GM11168 (cell line): ENCODE results near the gene NELFCD.

Experiments used
- in situ Hi-C: fragments of 300-500 bp; cut with MboI; formaldehyde crosslinking; loops from one replicate; pipeline ENCODE4 v1.12.0; 2022; ENCODE audit warnings: low sequenced_read_pairs; ENCODE audit not compliant: unreplicated experiment

Gene NELFCD

DNA sequence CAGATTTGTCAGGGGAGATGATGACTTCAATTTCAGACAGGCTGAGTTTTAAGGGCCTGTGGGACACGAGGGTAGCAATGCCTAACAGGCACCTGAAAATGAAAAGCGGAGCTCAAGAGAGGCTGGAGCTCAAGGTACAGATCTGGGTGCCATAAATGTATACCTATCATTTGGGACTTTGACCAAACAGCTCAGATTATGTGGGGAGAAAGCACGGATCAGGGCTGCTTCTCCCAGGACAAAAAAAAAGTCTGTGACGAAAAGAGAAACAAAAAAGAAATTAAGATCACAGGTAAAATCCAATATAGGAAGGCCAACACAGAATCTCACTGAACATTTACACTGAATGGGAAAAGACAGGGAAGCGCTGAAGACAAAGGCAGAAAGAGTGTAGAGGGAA, 59.6 kb downstream of the NELFCD start:
- in situ Hi-C loops, result loop anchor here (5.0 kb wide), 1 partner anchor 33 kb away; the partner anchor contains the start of gene CTSZ

DNA sequence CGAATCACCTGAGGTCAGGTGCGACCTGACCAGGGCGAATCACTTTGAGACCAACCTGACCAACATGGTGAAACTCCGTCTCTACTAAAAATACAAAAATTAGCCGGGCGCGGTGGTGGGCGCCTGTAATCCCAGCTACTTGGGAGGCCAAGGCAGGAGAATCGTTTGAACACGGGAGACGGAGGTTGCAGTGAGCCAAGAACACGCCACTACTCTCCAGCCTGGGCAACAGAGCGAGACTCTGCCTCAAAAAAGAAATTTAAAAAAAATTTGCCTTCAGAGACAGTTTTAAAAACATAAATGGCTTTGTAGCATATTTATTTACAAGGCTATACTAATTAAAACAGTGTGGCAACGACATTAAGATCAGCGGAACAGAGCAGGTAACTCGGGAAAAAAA, 60.4 kb downstream of the NELFCD start:
- in situ Hi-C loops, result loop anchor here (5.0 kb wide), 1 partner anchor 34 kb away; the partner anchor contains the start of gene CTSZ

DNA sequence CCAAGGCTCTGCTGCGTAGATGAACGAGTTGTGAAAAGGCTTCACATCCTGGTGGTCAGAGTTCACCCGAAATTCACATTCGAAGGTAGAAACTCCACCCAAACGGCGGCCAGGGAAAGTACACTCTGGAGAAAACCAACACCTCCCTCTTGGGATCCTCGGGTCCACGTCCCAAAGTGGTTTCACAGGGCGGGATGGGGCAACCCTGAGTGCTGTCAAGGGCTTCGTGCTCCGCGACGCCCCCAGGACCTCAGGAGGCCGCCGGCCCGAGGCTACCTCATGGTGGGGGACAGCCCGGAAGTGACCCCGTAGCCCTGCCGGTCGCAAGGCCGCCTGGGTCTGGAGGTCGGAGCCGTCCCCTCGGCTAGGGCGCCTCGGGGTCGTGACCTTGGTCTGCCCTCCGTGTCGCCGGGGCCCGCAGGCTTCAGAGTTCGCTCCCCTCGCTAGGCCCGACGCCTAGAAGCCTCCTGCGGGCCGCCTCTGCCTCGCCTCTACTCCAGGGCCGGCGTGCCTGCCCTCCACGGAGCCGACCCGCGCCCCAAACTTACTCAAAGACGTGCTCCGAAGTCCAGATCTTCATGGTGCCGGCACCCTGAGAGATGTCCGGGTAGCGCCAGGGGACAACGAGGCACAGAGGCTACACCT, 61.2 kb downstream of the NELFCD start, which contains the start of gene PRELID3B:
TSS of gene PRELID3B (minus strand) at position 636 of the 645 bp plus-strand sequence. CDS start at position 580, 56 bp downstream.
- in situ Hi-C loops, result loop anchor here (5.0 kb wide), 1 partner anchor 35 kb away; the partner anchor contains the start of gene CTSZ

DNA sequence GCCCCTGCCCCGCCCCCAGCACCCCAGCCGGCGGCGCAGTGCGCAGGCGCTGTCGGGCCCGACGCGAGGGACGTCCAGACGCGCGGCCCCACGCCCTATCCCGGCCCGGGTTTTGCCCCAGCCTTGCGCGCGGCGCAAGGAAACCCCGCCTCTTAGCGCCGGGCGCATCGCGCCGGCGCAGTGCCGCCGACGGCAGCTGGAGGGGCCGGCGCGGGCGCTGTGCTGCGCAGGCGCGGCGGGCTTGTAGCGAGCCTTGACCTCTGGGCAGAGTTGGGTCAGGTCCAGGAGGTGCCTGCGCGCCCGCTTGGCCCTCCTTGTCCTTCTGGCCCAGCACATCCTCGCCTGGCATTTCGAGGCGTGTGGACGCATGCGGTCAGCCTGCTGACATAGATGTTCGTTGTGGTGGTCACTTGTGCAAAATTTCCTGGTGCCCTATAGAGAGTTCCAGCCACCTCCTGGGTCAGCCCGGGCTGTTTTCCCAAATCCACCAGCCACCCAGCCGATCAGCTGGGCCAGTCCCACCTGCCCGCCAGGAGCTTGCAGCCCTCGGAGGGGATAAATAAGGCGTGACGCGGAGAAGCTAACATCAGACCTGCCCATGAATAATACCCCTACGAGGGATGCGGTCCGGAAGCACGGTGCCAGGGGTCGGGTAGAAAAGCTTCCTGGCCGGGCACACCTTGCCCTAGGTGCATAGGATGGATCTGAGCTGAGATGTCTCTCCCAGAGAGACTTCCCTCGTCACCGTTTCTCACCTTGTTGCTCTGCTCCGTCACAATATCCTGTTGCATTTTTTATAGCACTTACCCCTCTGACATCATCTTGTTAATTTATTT, 62.0 kb downstream of the NELFCD start:
- in situ Hi-C loops, result loop anchor here (5.0 kb wide), 1 partner anchor 36 kb away; the partner anchor contains the start of gene CTSZ

DNA sequence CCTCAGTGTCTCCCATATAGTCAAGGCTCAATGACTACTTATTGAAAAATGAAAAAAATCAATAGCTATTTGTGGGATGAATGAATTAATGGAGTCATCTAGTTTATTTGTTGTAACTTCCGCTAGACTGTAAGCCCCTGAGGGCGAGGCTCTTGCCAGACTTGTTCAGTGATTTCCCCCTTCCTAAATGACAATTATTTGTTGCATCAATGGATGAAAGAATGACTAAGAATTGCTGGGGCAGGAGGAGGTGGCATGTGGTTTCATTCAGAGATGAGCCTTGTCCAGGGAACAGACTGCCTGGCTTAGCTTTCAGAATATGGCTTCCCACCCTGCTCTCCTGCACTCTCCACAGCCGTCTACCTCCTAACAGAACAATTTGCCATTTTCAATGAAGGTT, 62.6 kb downstream of the NELFCD start:
- in situ Hi-C loops, result loop anchor here (5.0 kb wide), 1 partner anchor 36 kb away; the partner anchor contains the start of gene CTSZ

DNA sequence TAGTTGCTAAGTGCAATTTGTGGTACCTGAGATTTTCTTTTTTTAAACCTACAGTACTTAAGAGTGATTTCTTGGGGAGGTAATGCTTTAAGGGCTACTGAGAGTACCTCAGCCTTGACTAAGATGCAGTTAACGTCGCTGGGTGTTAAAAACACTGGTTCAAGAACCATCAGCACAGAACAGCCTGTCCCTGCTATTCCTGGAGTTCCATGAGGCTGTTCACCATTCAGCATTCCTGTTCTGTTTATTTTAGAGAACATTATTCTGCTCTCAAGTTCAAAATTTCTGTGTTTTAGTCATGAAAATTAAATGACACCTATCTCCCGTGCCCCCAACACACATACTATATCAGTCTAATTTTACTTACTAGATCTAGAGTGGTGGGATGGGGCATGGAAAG, 63.2 kb downstream of the NELFCD start:
- in situ Hi-C loops, result loop anchor here (5.0 kb wide), 1 partner anchor 37 kb away; the partner anchor contains the start of gene CTSZ
